GM19468 (cell line): ENCODE measurements around the gene NMU.
"Not testable (repeated sequence)": the region's sequence is repeated elsewhere in the genome, so short reads cannot be mapped to it uniquely, and the experiment has no call there.

Experiments used
- ATAC-seq: cut with Tn5 transposase; IDR thresholded peaks from one replicate; pipeline ENCODE4 v1.9.1; 2021; ENCODE audit warnings: mild to moderate bottlenecking, moderate library complexity, moderate number of reproducible peaks; ENCODE audit not compliant: unreplicated experiment; ENCODE audit errors: extremely low read depth

Gene NMU

GRCh38 chr4:55571806-55572205, 64.3 kb downstream of the NMU start:
- ATAC-seq: no peak

- no peak for ATAC-seq
These were observed 67.1 kb downstream of the NMU start for GRCh38 chr4:55568905-55569504.

- ATAC-seq: peak; percentile 91
These were observed 74.2 kb downstream of the NMU start for GRCh38 chr4:55561889-55562288.

GRCh38 chr4:55560096-55560495, 76.0 kb downstream of the NMU start:
- no peak for ATAC-seq

- ATAC-seq: no peak
These were observed 81.6 kb downstream of the NMU start for GRCh38 chr4:55554453-55555030.

GRCh38 chr4:55553441-55554201, 82.5 kb downstream of the NMU start:
- ATAC-seq: no peak

- not testable (repeated sequence) for ATAC-seq
These were observed 84.1 kb downstream of the NMU start for GRCh38 chr4:55551964-55552363.

GRCh38 chr4:55549888-55550287, 86.2 kb downstream of the NMU start:
- ATAC-seq: no peak

- no peak for ATAC-seq
These were observed 88.2 kb downstream of the NMU start for GRCh38 chr4:55547918-55548317.

- no peak for ATAC-seq
These were observed 88.7 kb downstream of the NMU start for GRCh38 chr4:55547466-55547770.

GRCh38 chr4:55546756-55547465, 89.2 kb downstream of the NMU start, which contains the start of gene CLOCK:
Gene CLOCK (minus strand): TSS chr4:55546909. CDS start chr4:55482785, 64,124 bp downstream.
- ATAC-seq: peak; percentile 71

- ATAC-seq: no peak
These were observed 89.7 kb downstream of the NMU start for GRCh38 chr4:55546506-55546755.

- peak; percentile 35 for ATAC-seq
These were observed 90.2 kb downstream of the NMU start for GRCh38 chr4:55545641-55546505.
